ENCODE measurements around the gene ARRDC2. TPM values are rescaled to one million over a fixed set of nuclear protein-coding genes. Genes with fewer than 3 reads are reported as not detected.

The ARRDC2 gene
- total and polyA plus RNA-seq, 2 experiments from 2014 or later = 3.9 to 5.5 TPM

DNA sequence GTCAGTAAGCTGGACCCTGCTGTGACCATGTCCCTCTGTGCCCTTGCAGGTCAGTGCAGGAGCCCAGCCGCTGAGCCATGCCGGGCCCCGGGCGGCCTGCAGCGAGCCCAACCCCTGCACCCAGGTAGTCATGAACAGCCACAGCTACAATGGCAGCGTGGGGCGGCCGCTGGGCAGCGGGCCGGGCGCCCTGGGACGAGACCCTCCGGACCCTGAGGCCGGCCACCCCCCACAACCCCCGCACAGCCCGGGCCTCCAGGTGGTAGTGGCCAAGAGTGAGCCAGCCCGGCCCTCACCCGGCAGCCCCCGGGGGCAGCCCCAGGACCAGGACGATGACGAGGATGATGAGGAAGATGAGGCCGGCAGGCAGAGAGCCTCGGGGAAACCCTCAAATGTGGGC, 34.2 kb upstream of the ARRDC2 start:
- H3K79me2 ChIP-seq = no peaks in the 10 kb centered on the region
- no peaks in the 10 kb centered on the region for H3K27me3 ChIP-seq
- no peaks in the 10 kb centered on the region for H3K4me1 ChIP-seq (ENCODE audit: insufficient read depth)
- no peak for TF ChIP-seq EZH2 (IDR thresholded peaks at IDR 0.05; ENCODE audit: borderline replicate concordance)
- no peak for TF ChIP-seq EZH2phosphoT487 (IDR thresholded peaks at IDR 0.05; ENCODE audit: low read depth, severe bottlenecking, unreplicated experiment)
- TF ChIP-seq, protein P1, sequence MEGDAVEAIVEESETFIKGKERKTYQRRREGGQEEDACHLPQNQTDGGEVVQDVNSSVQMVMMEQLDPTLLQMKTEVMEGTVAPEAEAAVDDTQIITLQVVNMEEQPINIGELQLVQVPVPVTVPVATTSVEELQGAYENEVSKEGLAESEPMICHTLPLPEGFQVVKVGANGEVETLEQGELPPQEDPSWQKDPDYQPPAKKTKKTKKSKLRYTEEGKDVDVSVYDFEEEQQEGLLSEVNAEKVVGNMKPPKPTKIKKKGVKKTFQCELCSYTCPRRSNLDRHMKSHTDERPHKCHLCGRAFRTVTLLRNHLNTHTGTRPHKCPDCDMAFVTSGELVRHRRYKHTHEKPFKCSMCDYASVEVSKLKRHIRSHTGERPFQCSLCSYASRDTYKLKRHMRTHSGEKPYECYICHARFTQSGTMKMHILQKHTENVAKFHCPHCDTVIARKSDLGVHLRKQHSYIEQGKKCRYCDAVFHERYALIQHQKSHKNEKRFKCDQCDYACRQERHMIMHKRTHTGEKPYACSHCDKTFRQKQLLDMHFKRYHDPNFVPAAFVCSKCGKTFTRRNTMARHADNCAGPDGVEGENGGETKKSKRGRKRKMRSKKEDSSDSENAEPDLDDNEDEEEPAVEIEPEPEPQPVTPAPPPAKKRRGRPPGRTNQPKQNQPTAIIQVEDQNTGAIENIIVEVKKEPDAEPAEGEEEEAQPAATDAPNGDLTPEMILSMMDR (IDR thresholded peaks at IDR 0.05; ENCODE audit: poor library complexity) = no peak
- H4K20me1 ChIP-seq (ENCODE audit: insufficient read depth, poor library complexity, severe bottlenecking) = no peaks in the 10 kb centered on the region
- H3K9me2 ChIP-seq (replicated peaks; ENCODE audit: insufficient read depth) = no peaks in the 10 kb centered on the region
- H3K36me3 ChIP-seq (replicated peaks; ENCODE audit: insufficient read depth, low read depth) = no peaks in the 10 kb centered on the region
- no peak for DNase-seq (ENCODE audit: low spot score)
- no peak overlapping the region for H3K27ac ChIP-seq
- H2AFZ ChIP-seq = no peak overlapping the region
- no peak overlapping the region for H3K4me3 ChIP-seq
- WGBS (ENCODE audit: low lambda C conversion rate, missing lambda C conversion rate) = 97% methylated on average over 23 of the region's 23 CpGs
- H3K9me3 ChIP-seq (ENCODE audit: low read depth) = no peaks in the 10 kb centered on the region
- H3K4me2 ChIP-seq = no peak overlapping the region

DNA sequence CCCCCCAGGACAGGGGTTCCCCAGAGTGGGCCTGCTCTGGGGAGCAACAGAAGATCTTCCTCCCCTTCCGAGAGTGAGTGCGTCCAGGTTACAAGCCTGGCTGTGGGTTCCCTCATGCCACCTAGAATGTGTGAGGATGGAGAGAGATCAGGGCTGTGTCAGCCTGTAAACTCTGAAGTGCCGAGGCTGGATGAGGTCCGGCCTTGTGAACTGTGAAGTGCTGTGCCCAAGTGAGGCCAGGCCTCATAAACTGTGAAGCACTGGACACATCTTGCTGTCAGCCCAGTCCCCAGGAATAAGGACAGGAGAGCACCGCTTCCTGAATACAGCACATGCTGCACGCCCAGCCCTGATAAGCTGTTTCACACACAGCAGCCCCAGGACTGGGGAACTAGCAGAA, 33.4 kb upstream of the ARRDC2 start:
- Histone ChIP-seq H4K20me1 (ENCODE audit: insufficient read depth, poor library complexity, severe bottlenecking) (no peaks in the 10 kb centered on the region), H3K9me2 (replicated peaks; ENCODE audit: insufficient read depth) (no peaks in the 10 kb centered on the region), H3K27ac (no peak overlapping the region), H3K36me3 (replicated peaks; ENCODE audit: insufficient read depth, low read depth) (no peaks in the 10 kb centered on the region), H3K4me3 (no peak overlapping the region), H3K4me2 (no peak overlapping the region), H2AFZ (no peak overlapping the region), H3K79me2 (no peaks in the 10 kb centered on the region), H3K27me3 (no peaks in the 10 kb centered on the region), H3K4me1 (ENCODE audit: insufficient read depth) (no peaks in the 10 kb centered on the region), H3K9me3 (ENCODE audit: low read depth) (no peaks in the 10 kb centered on the region)
- no peak for DNase-seq (ENCODE audit: low spot score)
- 92% methylated on average over 6 of the region's 6 CpGs for WGBS (ENCODE audit: low lambda C conversion rate, missing lambda C conversion rate)
- TF ChIP-seq, protein P1 (IDR thresholded peaks at IDR 0.05; ENCODE audit: poor library complexity) = no peak
- TF ChIP-seq EZH2 (IDR thresholded peaks at IDR 0.05; ENCODE audit: borderline replicate concordance) = no peak
- TF ChIP-seq EZH2phosphoT487 (IDR thresholded peaks at IDR 0.05; ENCODE audit: low read depth, severe bottlenecking, unreplicated experiment) = no peak

DNA sequence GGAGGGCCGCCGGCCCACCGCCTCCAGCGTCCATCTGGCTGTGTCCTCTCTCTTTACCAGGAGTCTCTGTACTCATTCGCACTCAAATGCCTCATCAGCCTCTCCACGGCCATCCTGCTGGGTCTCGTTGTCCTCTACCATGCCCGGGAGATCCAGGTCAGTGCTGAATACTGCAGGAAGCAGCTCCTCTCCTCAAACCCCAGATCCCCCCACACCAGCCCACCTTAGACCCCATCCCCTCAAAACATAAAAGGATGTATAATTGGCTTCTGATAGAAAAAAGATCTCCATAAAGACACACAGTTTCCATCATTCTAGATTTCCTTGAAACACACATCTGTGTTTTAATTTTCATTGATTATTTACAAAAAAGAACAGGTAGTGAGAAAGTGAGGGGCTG, 32.9 kb upstream of the ARRDC2 start:
- Histone ChIP-seq H2AFZ (no peak overlapping the region), H3K79me2 (no peaks in the 10 kb centered on the region), H3K36me3 (replicated peaks; ENCODE audit: insufficient read depth, low read depth) (no peaks in the 10 kb centered on the region), H3K27me3 (no peaks in the 10 kb centered on the region), H3K4me1 (ENCODE audit: insufficient read depth) (no peaks in the 10 kb centered on the region), H4K20me1 (ENCODE audit: insufficient read depth, poor library complexity, severe bottlenecking) (no peaks in the 10 kb centered on the region), H3K9me3 (ENCODE audit: low read depth) (no peaks in the 10 kb centered on the region), H3K27ac (no peak overlapping the region), H3K4me2 (no peak overlapping the region), H3K4me3 (no peak overlapping the region), H3K9me2 (replicated peaks; ENCODE audit: insufficient read depth) (no peaks in the 10 kb centered on the region)
- WGBS (ENCODE audit: low lambda C conversion rate, missing lambda C conversion rate) = 97% methylated on average over 7 of the region's 8 CpGs
- TF ChIP-seq, protein P1 (IDR thresholded peaks at IDR 0.05; ENCODE audit: poor library complexity) = no peak
- TF ChIP-seq EZH2 (IDR thresholded peaks at IDR 0.05; ENCODE audit: borderline replicate concordance) (no peak), EZH2phosphoT487 (IDR thresholded peaks at IDR 0.05; ENCODE audit: low read depth, severe bottlenecking, unreplicated experiment) (no peak)
- DNase-seq (ENCODE audit: low spot score) = no peak

DNA sequence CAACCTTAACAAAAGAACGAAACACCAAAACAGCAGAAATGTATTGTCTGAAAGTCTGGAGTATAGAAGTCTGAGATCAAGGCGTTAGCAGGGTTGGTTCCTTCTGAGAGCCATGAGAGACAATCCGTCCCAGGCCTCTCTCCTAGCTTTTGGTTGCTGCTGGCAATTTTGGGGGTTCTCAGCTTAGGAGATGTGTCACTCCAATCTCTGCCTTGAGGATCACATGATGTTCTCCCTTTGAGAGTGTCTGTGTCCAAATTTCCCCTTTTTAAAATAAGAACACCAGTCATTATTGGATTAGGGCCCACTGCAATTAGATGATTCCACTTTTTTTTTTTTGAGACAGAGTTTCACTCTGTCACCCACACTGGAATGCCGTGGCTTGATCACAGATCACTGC, 30.9 kb upstream of the ARRDC2 start:
- no peaks in the 10 kb centered on the region for H4K20me1 ChIP-seq (ENCODE audit: insufficient read depth, poor library complexity, severe bottlenecking)
- no peak for TF ChIP-seq EZH2 (IDR thresholded peaks at IDR 0.05; ENCODE audit: borderline replicate concordance)
- TF ChIP-seq EZH2phosphoT487 (IDR thresholded peaks at IDR 0.05; ENCODE audit: low read depth, severe bottlenecking, unreplicated experiment) = no peak
- TF ChIP-seq, protein P1 (IDR thresholded peaks at IDR 0.05; ENCODE audit: poor library complexity) = no peak
- H3K36me3 ChIP-seq (replicated peaks; ENCODE audit: insufficient read depth, low read depth) = no peaks in the 10 kb centered on the region
- H3K4me2 ChIP-seq = no peak overlapping the region
- no peak overlapping the region for H3K4me3 ChIP-seq
- no peaks in the 10 kb centered on the region for H3K9me3 ChIP-seq (ENCODE audit: low read depth)
- H3K27ac ChIP-seq = no peak overlapping the region
- no peak for DNase-seq (ENCODE audit: low spot score)
- H2AFZ ChIP-seq = no peak overlapping the region
- H3K79me2 ChIP-seq = no peaks in the 10 kb centered on the region
- WGBS (ENCODE audit: low lambda C conversion rate, missing lambda C conversion rate) = 90% methylated on average over 4 of the region's 4 CpGs
- no peaks in the 10 kb centered on the region for H3K4me1 ChIP-seq (ENCODE audit: insufficient read depth)
- no peaks in the 10 kb centered on the region for H3K27me3 ChIP-seq
- H3K9me2 ChIP-seq (replicated peaks; ENCODE audit: insufficient read depth) = no peaks in the 10 kb centered on the region
